IMR-90 (cell line): Measurements from ENCODE around the gene DPEP3. TPM values are rescaled to one million over a fixed set of nuclear protein-coding genes. Genes with fewer than 3 reads are reported as not detected.

Experiments
- ATAC-seq: fragments of 200-7000 bp; cut with Tn5 transposase; 2 replicates; pipeline ENCODE4 v1.9.1; 2020; ENCODE audit warnings: low read depth, mild to moderate bottlenecking, moderate library complexity
- BruUV-seq: library from RNA; stranded (reverse); fragments of 400-500 nt; replicated peaks from 2 replicates; lab custom pipeline; 2021; lab: Mats Ljungman, UMichigan
- CTCF ChIA-PET: fragments of 300-600 bp; formaldehyde crosslinking; extraction: SDS; loops from one replicate; lab custom pipeline; 2021; ENCODE audit warnings: antibody characterized with exemption; lab: Yijun Ruan, JAX
- POLR2A ChIA-PET: fragments of 300-600 bp; sonication (Branson Sonifier 250); formaldehyde crosslinking; loops from one replicate; lab custom pipeline; 2022; ENCODE audit warnings: antibody characterized with exemption; ENCODE audit not compliant: unreplicated experiment; lab: Charles Lee
- DNase-seq: peaks from one replicate; pipeline ENCODE4 v3.0.0; 2013
- H2AFZ ChIP-seq: replicated peaks from 2 replicates; pipeline ENCODE3; 2013; ENCODE audit warnings: low read length, mild to moderate bottlenecking; ENCODE audit not compliant: poor library complexity
- H2AK5ac ChIP-seq: 2 replicates; pipeline ENCODE4 v1.6.1; 2013; ENCODE audit warnings: low read depth, low read length, inconsistent platforms
- H2AK9ac ChIP-seq: replicated peaks from 2 replicates; pipeline ENCODE3; 2013; ENCODE audit warnings: mild to moderate bottlenecking, low read depth, low read length, moderate library complexity; ENCODE audit not compliant: poor library complexity
- H2BK120ac ChIP-seq: 2 replicates; pipeline ENCODE4 v1.6.1; 2013; ENCODE audit warnings: low read depth, low read length, inconsistent platforms
- H2BK15ac ChIP-seq: 3 replicates; pipeline ENCODE4 v1.6.1; 2013; ENCODE audit warnings: low read depth, low read length, inconsistent platforms
- H2BK20ac ChIP-seq: 2 replicates; pipeline ENCODE4 v1.6.1; 2013; ENCODE audit warnings: low read depth, mild to moderate bottlenecking, inconsistent platforms, low read length, moderate library complexity
- H2BK5ac ChIP-seq: 2 replicates; pipeline ENCODE4 v1.6.1; 2013; ENCODE audit warnings: mild to moderate bottlenecking, low read depth, low read length, inconsistent platforms; ENCODE audit not compliant: poor library complexity, severe bottlenecking
- H3K14ac ChIP-seq: replicated peaks from 2 replicates; pipeline ENCODE4 v1.6.1; 2013; ENCODE audit warnings: low read depth, low read length, inconsistent platforms
- H3K18ac ChIP-seq: 2 replicates; pipeline ENCODE4 v1.6.1; 2013; ENCODE audit warnings: low read depth, low read length, control low read depth
- H3K23ac ChIP-seq: 2 replicates; pipeline ENCODE4 v1.6.1; 2013; ENCODE audit warnings: low read depth, low read length, inconsistent platforms
- H3K27ac ChIP-seq: 2 replicates; pipeline ENCODE4 v1.5.1; 2013; ENCODE audit warnings: mild to moderate bottlenecking, control low read depth, low read length; ENCODE audit not compliant: insufficient read depth
- H3K27me3 ChIP-seq: 2 replicates; pipeline ENCODE4 v1.6.1; 2013; ENCODE audit warnings: low read length; ENCODE audit not compliant: control insufficient read depth, insufficient read depth
- H3K36me3 ChIP-seq: 2 replicates; pipeline ENCODE4 v1.6.1; 2013; ENCODE audit warnings: low read length, mixed read lengths; ENCODE audit not compliant: control insufficient read depth, insufficient read depth
- H3K4ac ChIP-seq: 2 replicates; pipeline ENCODE4 v1.6.1; 2013; ENCODE audit warnings: low read depth, low read length, inconsistent platforms
- H3K4me1 ChIP-seq: 2 replicates; pipeline ENCODE4 v1.6.1; 2013; ENCODE audit warnings: low read length, mixed read lengths; ENCODE audit not compliant: control insufficient read depth, insufficient read depth
- H3K4me2 ChIP-seq: 2 replicates; pipeline ENCODE4 v1.6.1; 2013; ENCODE audit warnings: low read depth, mild to moderate bottlenecking, control low read depth, low read length, moderate library complexity
- H3K4me3 ChIP-seq: 2 replicates; pipeline ENCODE4 v1.5.1; 2013; ENCODE audit warnings: low read depth, mild to moderate bottlenecking, control low read depth, low read length, moderate library complexity; ENCODE audit not compliant: insufficient read depth
- H3K56ac ChIP-seq: 2 replicates; pipeline ENCODE4 v1.6.1; 2013; ENCODE audit warnings: low read length, inconsistent platforms; ENCODE audit not compliant: insufficient read depth; ENCODE audit errors: extremely low read depth
- H3K79me1 ChIP-seq, 2 experiments: 2 replicates each; pipeline ENCODE4 v1.6.1; 2013; ENCODE audit warnings: low read length in 2 of 2, inconsistent platforms in 1 of 2, low read depth in 1 of 2
- H3K9ac ChIP-seq: 2 replicates; pipeline ENCODE4 v1.6.1; 2013; ENCODE audit warnings: low read depth, low read length, control low read depth
- H3K9me1 ChIP-seq: 2 replicates; pipeline ENCODE4 v1.6.1; 2013; ENCODE audit warnings: low read length, inconsistent platforms; ENCODE audit not compliant: insufficient read depth
- H3K9me3 ChIP-seq: 2 replicates; pipeline ENCODE4 v1.6.1; 2013; ENCODE audit warnings: low read length; ENCODE audit not compliant: control insufficient read depth, insufficient read depth
- H4K20me1 ChIP-seq: 2 replicates; pipeline ENCODE4 v1.6.1; 2013; ENCODE audit warnings: low read length, inconsistent platforms; ENCODE audit not compliant: insufficient read depth
- H4K5ac ChIP-seq: 2 replicates; pipeline ENCODE4 v1.6.1; 2013; ENCODE audit warnings: mild to moderate bottlenecking, low read depth, low read length, control low read depth
- H4K8ac ChIP-seq, 2 experiments: 2 replicates each; pipeline ENCODE4 v1.6.1; 2013; ENCODE audit warnings: low read depth in 2 of 2, low read length in 2 of 2, control low read depth in 1 of 2, inconsistent platforms in 1 of 2
- H4K91ac ChIP-seq: 2 replicates; pipeline ENCODE4 v1.6.1; 2013; ENCODE audit warnings: low read depth, low read length, inconsistent platforms; ENCODE audit not compliant: insufficient read depth
- BHLHE40 ChIP-seq: fragments of 150-350 bp; IDR thresholded peaks from 2 replicates; pipeline ENCODE4 v1.6.1; 2016; ENCODE audit warnings: mild to moderate bottlenecking, low read depth, low read length
- CEBPB ChIP-seq: IDR thresholded peaks from 2 replicates; pipeline ENCODE4 v1.6.1; 2012; ENCODE audit warnings: low read depth, low read length, improper control_type of control experiment
- CHD1 ChIP-seq: IDR thresholded peaks from 2 replicates; pipeline ENCODE4 v1.6.1; 2012; ENCODE audit warnings: low read depth, low read length, improper control_type of control experiment
- RCOR1 ChIP-seq: IDR thresholded peaks from 2 replicates; pipeline ENCODE4 v1.6.1; 2012; ENCODE audit warnings: mild to moderate bottlenecking, low read length, improper control_type of control experiment; ENCODE audit not compliant: insufficient replicate concordance
- WGBS, 2 experiments: methylation state at CpG; one replicate each; pipeline versions ENCODE4 v1.1.5 to v1.1.7; 2013; ENCODE audit warnings: missing lambda C conversion rate in 2 of 2; ENCODE audit not compliant: insufficient read length in 1 of 2; ENCODE audit errors: extremely low coverage in 2 of 2; 5-methylcytosine and 5-hydroxymethylcytosine counted together
- dilution Hi-C: fragments of 300-500 bp; cut with HindIII; formaldehyde crosslinking; loops from one replicate; pipeline ENCODE4 v1.14.3; 2018; ENCODE audit warnings: low sequenced_read_pairs; ENCODE audit not compliant: unreplicated experiment
- in situ Hi-C: fragments of 300-500 bp; cut with MboI; formaldehyde crosslinking; loops from 3 replicates; pipeline ENCODE4 v1.14.3; 2019; ENCODE audit warnings: low sequenced_read_pairs, inconsistent platforms, mixed read lengths
- intact Hi-C: fragments of 100-400 bp; cut with micrococcal nuclease; formaldehyde crosslinking; loops from 2 replicates; pipeline ENCODE4 v1.10.0; 2022
- polyA plus RNA-seq, 3 experiments: library from polyadenylated mRNA; depleted of rRNA; stranded (reverse); fragments of >200 nt; gene quantifications; 2 replicates each; pipeline ENCODE4 v1.2.3, GENCODE V29; 2012; ENCODE audit warnings: low replicate concordance in 1 of 3
- total RNA-seq: library from RNA; depleted of rRNA; stranded (reverse); fragments of >200 nt; gene quantifications from 2 replicates; pipeline ENCODE4 v1.2.3, GENCODE V29; 2012
- TF ChIP-seq, protein P1 (sequence below): conservative IDR thresholded peaks from 2 replicates; pipeline ENCODE4 v1.5.1; 2012; ENCODE audit warnings: mild to moderate bottlenecking, low read depth, low read length, improper control_type of control experiment

DPEP3 gene
- total and polyA plus RNA-seq, 2 of the 4 experiments (the other 2 are of a cell fraction): not detected

- intact Hi-C loops (no loop called here), in situ Hi-C loops (loop anchor here (25.0 kb wide), 1 partner anchor 405 kb away; the partner anchor contains the start of gene RIPOR1), dilution Hi-C loops (no loop called here)
- Histone ChIP-seq H3K36me3 (peaks cover 79% of the 10 kb centered on the region), H3K56ac (no peak overlapping the region), H3K18ac (no peak overlapping the region), H3K79me1 (peaks cover 14 to 76% of the 10 kb centered on the region in 2 experiments), H3K14ac (no peak overlapping the region), H2BK5ac (no peak overlapping the region), H4K8ac (no peak overlapping the region), H2AK5ac (no peak overlapping the region), H3K9me3 (no peaks in the 10 kb centered on the region), H3K27ac (no peak overlapping the region), H3K4me3 (no peak overlapping the region), H3K9me1 (no peaks in the 10 kb centered on the region; the same call in 1 of the 2 replicates), H4K20me1 (peaks cover 55% of the 10 kb centered on the region), H3K23ac (no peak overlapping the region), H4K91ac (no peak overlapping the region), H2BK120ac (no peak overlapping the region), H2BK15ac (no peak overlapping the region), H2BK20ac (no peak overlapping the region), H3K9ac (no peak overlapping the region), H3K27me3 (no peaks in the 10 kb centered on the region), H4K5ac (no peak overlapping the region), H2AFZ (no peak overlapping the region), H3K4me1 (no peaks in the 10 kb centered on the region), H3K4ac (no peak overlapping the region), H2AK9ac (no peak overlapping the region), H3K4me2 (no peak overlapping the region)
- TF ChIP-seq BHLHE40 (no peak), CEBPB (no peak), CHD1 (no peak), RCOR1 (no peak)
- TF ChIP-seq, protein P1, sequence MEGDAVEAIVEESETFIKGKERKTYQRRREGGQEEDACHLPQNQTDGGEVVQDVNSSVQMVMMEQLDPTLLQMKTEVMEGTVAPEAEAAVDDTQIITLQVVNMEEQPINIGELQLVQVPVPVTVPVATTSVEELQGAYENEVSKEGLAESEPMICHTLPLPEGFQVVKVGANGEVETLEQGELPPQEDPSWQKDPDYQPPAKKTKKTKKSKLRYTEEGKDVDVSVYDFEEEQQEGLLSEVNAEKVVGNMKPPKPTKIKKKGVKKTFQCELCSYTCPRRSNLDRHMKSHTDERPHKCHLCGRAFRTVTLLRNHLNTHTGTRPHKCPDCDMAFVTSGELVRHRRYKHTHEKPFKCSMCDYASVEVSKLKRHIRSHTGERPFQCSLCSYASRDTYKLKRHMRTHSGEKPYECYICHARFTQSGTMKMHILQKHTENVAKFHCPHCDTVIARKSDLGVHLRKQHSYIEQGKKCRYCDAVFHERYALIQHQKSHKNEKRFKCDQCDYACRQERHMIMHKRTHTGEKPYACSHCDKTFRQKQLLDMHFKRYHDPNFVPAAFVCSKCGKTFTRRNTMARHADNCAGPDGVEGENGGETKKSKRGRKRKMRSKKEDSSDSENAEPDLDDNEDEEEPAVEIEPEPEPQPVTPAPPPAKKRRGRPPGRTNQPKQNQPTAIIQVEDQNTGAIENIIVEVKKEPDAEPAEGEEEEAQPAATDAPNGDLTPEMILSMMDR: no peak
- POLR2A ChIA-PET: no interaction called here
- no peak for DNase-seq
- WGBS, 2 experiments: 97% methylated on average over 11 of the region's 27 CpGs; no CpG with 5 or more reads in 1 of the 2 experiments
- BruUV-seq: no TSS peak
- CTCF ChIA-PET: interaction anchor here (0.5 to 0.8 kb wide), 3 partner anchors 52 to 112 kb away, joined by 3 read pairs; no protein-coding TSS in a partner anchor
- no peak; the same call in 1 of the 2 replicates for ATAC-seq
Measured at GRCh38 chr16:67942510-67943255, 37.6 kb downstream of the DPEP3 start.
